Esophagus squamous epithelium (tissue), 5 donors: ENCODE results near the gene UBE2L5. TPM values are rescaled to one million over a fixed set of nuclear protein-coding genes. Genes with fewer than 3 reads are reported as not detected.

Experiments
- DNase-seq: peaks from one replicate; lab custom pipeline; 2025; lab: John Stamatoyannopoulos, UW
- H3K27ac ChIP-seq, 4 donors: fragments of 200-600 bp; sonication (generic); one replicate each; pipeline ENCODE4 v1.5.1; 2016 to 2019; ENCODE audit warnings: mild to moderate bottlenecking in 1 of 4
- H3K27me3 ChIP-seq, 4 donors: fragments of 200-600 bp; sonication (generic); 1 replicate in 3 of 4; 2 replicates in 1 of 4; pipeline versions ENCODE4 v1.5.1 to v1.6.0; 2017 to 2021; ENCODE audit warnings: antibody characterized with exemption in 1 of 4
- H3K36me3 ChIP-seq, 3 donors: fragments of 200-600 bp; sonication (generic); one replicate each; pipeline ENCODE4 v1.5.1; 2016 to 2019
- H3K4me1 ChIP-seq, 3 donors: fragments of 200-600 bp; sonication (generic); one replicate each; pipeline ENCODE4 v1.5.1; 2017 to 2019
- H3K4me3 ChIP-seq, 4 donors: fragments of 200-600 bp; sonication (generic); 1 replicate in 3 of 4; 2 replicates in 1 of 4; pipeline ENCODE4 v1.5.1; 2016 to 2019; ENCODE audit warnings: mild to moderate bottlenecking in 2 of 4, moderate library complexity in 1 of 4
- H3K9me3 ChIP-seq, 3 donors: fragments of 200-600 bp; sonication (generic); one replicate each; pipeline ENCODE4 v1.5.1; 2016 to 2019
- POLR2A ChIP-seq, 4 donors: fragments of 450-650 bp; IDR thresholded peaks; one replicate each; pipeline ENCODE4 v1.6.1; 2017; ENCODE audit warnings: antibody characterized with exemption in 4 of 4, mild to moderate bottlenecking in 4 of 4, moderate library complexity in 3 of 4
- WGBS, 2 donors: methylation state at CpG; one replicate each; pipeline ENCODE4 v1.1.5; 2018; 5-methylcytosine and 5-hydroxymethylcytosine counted together
- intact Hi-C: fragments of 100-400 bp; cut with DNase I; formaldehyde crosslinking; loops from one replicate; pipeline ENCODE4 v1.15.0; 2022
- total RNA-seq, 4 donors: library from RNA; depleted of rRNA; stranded (reverse); fragments of >200 nt; gene quantifications; one replicate each; pipeline ENCODE4 v1.1.0, GENCODE V29; 2016
- TF ChIP-seq, protein P1 (sequence below), 6 experiments: fragments of 450-650 bp in 4 of 6; fragments of 200-600 bp in 2 of 6; sonication (generic) in 2 of 6; IDR thresholded peaks; one replicate each; pipeline ENCODE4 v1.5.1; 2016 to 2019; ENCODE audit warnings: antibody characterized with exemption in 6 of 6, mild to moderate bottlenecking in 4 of 6, moderate library complexity in 4 of 6
- donor health status: DM: yes; HTN: yes; CAD: no.

The UBE2L5 gene
- total RNA-seq, 4 donors from 2014 or later: 0.19 TPM; not detected in 3

DNA sequence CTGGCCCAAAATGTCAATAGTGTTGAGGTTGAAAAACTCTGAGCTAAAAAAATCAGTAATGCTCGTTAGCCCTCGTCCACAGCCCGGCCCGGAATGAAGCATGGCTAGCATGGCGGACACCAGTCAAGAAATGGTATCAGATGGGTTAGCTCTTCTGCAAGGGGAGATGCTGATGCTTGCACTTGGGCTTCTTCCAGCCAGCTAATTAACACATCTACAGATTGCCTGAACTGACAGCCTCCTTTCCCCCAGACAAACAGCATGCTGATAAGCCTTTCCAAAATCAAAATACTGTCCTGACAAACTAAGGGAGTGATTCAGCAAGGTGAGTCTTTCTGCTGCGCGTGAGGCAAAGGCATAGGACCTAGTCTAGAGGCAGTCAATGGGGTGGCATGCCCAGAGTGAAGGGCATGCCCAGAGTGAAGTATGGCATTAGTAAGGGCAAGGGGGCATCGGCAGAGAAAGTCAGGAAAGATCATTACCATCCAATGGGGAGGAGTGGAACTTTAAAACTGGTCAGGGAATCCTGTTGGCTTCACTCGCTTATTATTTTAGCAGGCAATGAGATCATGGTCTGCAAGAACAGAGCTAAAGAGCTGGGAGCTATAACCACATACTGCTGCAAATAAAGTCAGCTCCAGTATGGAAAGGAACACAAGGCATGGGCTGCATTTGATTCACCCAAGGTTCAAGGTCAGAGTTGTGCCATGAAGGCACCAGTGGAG is 30.2 kb upstream of the UBE2L5 start:
- Histone ChIP-seq H3K27me3 (no peaks in the 10 kb centered on the region), H3K4me3 (no peak overlapping the region), H3K9me3 (no peaks in the 10 kb centered on the region), H3K36me3 (no peaks in the 10 kb centered on the region), H3K4me1 (peaks cover 9 to 49% (median 19%) of the 10 kb centered on the region in 3 donors), H3K27ac (no peak overlapping the region)
- intact Hi-C loops: no loop called here
- no peak for TF ChIP-seq POLR2A (IDR thresholded peaks at IDR 0.05)
- TF ChIP-seq, protein P1, sequence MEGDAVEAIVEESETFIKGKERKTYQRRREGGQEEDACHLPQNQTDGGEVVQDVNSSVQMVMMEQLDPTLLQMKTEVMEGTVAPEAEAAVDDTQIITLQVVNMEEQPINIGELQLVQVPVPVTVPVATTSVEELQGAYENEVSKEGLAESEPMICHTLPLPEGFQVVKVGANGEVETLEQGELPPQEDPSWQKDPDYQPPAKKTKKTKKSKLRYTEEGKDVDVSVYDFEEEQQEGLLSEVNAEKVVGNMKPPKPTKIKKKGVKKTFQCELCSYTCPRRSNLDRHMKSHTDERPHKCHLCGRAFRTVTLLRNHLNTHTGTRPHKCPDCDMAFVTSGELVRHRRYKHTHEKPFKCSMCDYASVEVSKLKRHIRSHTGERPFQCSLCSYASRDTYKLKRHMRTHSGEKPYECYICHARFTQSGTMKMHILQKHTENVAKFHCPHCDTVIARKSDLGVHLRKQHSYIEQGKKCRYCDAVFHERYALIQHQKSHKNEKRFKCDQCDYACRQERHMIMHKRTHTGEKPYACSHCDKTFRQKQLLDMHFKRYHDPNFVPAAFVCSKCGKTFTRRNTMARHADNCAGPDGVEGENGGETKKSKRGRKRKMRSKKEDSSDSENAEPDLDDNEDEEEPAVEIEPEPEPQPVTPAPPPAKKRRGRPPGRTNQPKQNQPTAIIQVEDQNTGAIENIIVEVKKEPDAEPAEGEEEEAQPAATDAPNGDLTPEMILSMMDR (IDR thresholded peaks at IDR 0.05): no peak
- 88 to 94% methylated on average over 9 of the region's 9 CpGs for WGBS, 2 donors
- DNase-seq: no peak

DNA sequence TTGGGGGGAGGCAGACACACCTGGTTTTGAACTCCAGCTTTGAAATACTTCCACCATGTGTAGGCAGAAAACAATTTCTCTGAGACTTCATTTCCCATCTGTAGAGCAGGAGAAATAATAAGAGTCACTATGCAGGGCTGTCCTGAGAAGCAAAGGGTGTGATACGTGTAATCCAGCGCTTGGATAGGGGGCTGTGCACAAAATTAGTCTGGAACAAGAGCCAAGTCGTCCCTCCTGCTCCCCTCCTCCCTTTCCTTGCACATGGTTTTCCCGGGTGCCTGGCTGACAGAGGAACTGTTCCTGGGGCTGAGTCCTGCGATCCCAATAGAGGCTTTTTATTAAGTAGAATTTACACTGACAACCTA is 29.6 kb upstream of the UBE2L5 start:
- no peaks in the 10 kb centered on the region for H3K27me3 ChIP-seq
- WGBS, 2 donors: 72 to 85% methylated on average over 5 of the region's 5 CpGs
- H3K9me3 ChIP-seq: no peaks in the 10 kb centered on the region
- H3K36me3 ChIP-seq: no peaks in the 10 kb centered on the region
- no peak overlapping the region for H3K27ac ChIP-seq
- DNase-seq: no peak
- TF ChIP-seq POLR2A (IDR thresholded peaks at IDR 0.05): no peak
- TF ChIP-seq, protein P1 (IDR thresholded peaks at IDR 0.05): no peak
- no peak overlapping the region for H3K4me3 ChIP-seq
- H3K4me1 ChIP-seq: peaks cover 9 to 46% (median 19%) of the 10 kb centered on the region in 3 donors
- intact Hi-C loops: no loop called here

DNA sequence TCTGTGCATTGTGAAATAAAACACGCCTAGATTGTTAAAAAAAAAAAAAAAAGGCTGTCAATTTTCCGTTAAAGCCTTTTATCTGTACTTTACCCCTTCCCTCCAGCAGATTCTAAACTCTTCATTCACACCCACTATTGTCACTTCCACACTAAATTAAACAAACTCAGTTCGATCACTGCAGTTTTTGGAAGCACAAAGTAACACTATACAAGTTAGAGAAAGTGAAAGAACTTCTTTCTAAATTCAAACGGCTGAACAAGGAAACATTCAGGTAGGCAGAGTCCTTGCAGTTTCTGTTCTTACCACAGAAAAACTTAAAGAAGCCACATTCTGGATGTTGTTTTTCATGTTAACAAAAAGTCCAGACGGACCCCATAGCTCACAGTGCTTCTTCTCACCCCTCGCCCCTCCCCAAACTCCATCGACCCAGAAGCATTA is 27.5 kb upstream of the UBE2L5 start:
- no peak for TF ChIP-seq POLR2A (IDR thresholded peaks at IDR 0.05)
- TF ChIP-seq, protein P1 (IDR thresholded peaks at IDR 0.05): peak in 2 of 6 experiments; percentile 5 to 27
- 0 to 1% methylated on average over 7 of the region's 7 CpGs for WGBS, 2 donors
- H3K27me3 ChIP-seq: no peaks in the 10 kb centered on the region
- no peaks in the 10 kb centered on the region for H3K36me3 ChIP-seq
- H3K4me1 ChIP-seq: peaks cover 0 to 33% (median 6%) of the 10 kb centered on the region in 3 donors
- intact Hi-C loops: no loop called here
- peak overlapping the region; percentile 90 to 95 (median 94) for H3K27ac ChIP-seq
- no peaks in the 10 kb centered on the region for H3K9me3 ChIP-seq
- peak overlapping the region; percentile 36 to 77 (median 56) for H3K4me3 ChIP-seq
- no peak for DNase-seq

DNA sequence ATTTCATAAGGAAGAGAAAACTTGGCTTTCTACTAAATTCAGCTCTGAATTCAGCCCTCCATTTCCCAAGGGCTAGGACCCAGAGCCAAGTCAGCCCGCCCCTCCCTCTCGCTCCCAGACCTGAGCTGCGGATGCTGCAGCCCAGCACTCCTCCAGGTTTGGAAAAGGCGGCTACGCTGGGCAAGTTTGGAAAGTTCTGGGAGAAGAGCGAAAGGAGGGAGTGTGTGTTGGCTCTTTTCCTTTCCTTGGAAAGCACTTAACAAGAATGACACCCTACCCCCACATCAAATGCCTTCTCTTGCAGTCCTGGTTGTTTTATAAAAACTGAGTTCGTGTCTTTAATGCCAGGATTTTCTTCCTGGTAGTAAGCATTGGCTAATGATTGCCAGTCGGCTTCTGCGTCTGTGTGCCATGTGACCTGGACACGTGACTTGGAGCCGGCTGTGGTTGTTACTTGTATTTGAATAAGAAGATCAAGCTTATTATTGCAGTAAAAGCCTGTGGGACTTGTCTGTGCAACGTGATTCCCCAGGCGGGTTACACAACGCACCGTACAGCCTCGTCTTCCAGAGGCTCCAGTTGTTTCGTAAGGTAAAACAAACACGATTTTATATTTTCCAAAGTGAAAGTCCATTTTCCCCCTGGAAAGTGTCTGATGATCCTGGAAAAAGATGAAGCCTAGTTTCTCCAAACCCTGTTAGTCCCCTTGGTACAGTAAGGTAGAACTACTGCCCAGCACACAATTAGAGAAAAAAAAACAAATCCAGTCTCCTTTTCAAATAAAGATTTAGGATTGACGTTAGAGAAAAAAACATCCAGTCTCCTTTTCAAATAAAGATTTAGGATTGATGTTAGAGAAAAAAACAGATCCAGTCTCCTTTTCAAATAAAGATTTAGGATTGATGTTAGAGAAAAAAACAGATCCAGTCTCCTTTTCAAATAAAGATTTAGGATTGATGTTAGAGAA is 26.8 kb upstream of the UBE2L5 start:
- WGBS, 2 donors: 0 to 3% methylated on average over 16 of the region's 19 CpGs
- TF ChIP-seq, protein P1 (IDR thresholded peaks at IDR 0.05): peak in 1 of 6 experiments; percentile 3
- peak in 3 of 4 donors; percentile 33 to 62 (median 42) for TF ChIP-seq POLR2A (IDR thresholded peaks at IDR 0.05)
- Histone ChIP-seq H3K27me3 (no peaks in the 10 kb centered on the region), H3K4me1 (peaks cover 0 to 28% (median 6%) of the 10 kb centered on the region in 3 donors), H3K27ac (peak overlapping the region; percentile 90 to 95 (median 94)), H3K36me3 (no peaks in the 10 kb centered on the region), H3K9me3 (no peaks in the 10 kb centered on the region), H3K4me3 (peak overlapping the region; percentile 36 to 77 (median 56))
- intact Hi-C loops: no loop called here
- DNase-seq: peak; percentile 82
